Midbrain (tissue), 1 donor: ENCODE data around the gene BMP2K.
"Not testable (repeated sequence)": the region's sequence is repeated elsewhere in the genome, so short reads cannot be mapped to it uniquely, and the experiment has no call there.

Experiments
- DNase-seq: peaks from one replicate; lab custom pipeline; 2025; lab: John Stamatoyannopoulos, UW

Gene BMP2K

GRCh38 chr4:78788007-78788889 is 12.1 kb downstream of the BMP2K start:
- no peak for DNase-seq

- DNase-seq, result not testable (repeated sequence)
Measured at GRCh38 chr4:78795594-78796416, 19.7 kb downstream of the BMP2K start.

GRCh38 chr4:78796526-78796925 is 20.4 kb downstream of the BMP2K start:
- DNase-seq, result no peak

DNA sequence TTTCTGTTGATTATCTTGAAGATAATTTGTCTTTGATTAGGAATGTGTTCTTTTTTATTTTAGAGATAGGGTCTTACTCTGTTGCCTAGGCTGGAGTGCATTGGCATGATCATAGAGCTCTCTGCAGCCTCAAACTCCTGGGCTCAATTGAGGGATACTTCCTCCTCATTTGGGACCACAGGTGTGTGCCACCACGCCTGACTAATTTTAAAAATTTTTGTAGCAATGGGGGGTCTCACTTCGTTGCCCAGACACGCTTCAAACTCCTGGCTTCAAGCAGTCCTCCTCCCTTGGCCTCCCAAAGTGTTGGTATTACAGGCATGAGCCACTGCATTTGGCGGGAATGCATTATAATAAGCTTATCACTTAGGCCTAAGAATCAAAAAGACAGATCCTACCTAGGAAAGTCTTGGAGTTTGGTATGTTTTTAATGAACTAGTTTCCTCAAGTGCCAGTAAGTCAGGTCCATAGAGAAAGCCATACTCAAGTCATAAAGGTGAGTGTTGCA is 21.7 kb downstream of the BMP2K start:
- no peak for DNase-seq

GRCh38 chr4:78799551-78800495 is 23.7 kb downstream of the BMP2K start:
- DNase-seq, result no peak

- DNase-seq, result no peak
Measured at GRCh38 chr4:78800965-78801364, 24.8 kb downstream of the BMP2K start.

- no peak for DNase-seq
Measured at GRCh38 chr4:78803983-78804382, 27.8 kb downstream of the BMP2K start.

DNA sequence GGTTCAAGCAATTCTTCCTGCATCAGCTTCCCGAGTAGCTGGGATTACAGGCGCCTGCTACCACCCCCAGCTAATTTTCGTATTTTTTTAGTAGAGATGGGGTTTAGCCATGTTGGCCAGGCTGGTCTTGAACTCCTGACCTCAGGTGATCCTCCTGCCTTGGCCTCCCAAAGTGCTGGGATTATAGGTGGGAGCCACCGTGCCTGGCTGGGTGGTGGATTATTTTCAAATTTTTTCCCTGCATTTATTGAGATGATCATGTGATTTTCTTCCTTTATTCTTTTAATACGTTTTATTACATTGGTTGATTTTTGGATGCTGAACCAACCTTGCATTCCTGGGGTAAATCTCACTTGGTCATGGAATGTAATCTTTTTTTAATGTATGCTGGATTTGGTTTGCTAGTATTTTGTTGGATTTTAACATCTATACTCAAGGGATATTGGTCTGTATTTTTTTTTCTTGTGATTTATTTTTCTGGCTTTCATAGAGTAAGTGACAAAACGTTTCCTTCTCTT is 30.9 kb downstream of the BMP2K start:
- no peak for DNase-seq

- DNase-seq, result no peak
Measured at GRCh38 chr4:78809295-78809694, 33.1 kb downstream of the BMP2K start.

DNA sequence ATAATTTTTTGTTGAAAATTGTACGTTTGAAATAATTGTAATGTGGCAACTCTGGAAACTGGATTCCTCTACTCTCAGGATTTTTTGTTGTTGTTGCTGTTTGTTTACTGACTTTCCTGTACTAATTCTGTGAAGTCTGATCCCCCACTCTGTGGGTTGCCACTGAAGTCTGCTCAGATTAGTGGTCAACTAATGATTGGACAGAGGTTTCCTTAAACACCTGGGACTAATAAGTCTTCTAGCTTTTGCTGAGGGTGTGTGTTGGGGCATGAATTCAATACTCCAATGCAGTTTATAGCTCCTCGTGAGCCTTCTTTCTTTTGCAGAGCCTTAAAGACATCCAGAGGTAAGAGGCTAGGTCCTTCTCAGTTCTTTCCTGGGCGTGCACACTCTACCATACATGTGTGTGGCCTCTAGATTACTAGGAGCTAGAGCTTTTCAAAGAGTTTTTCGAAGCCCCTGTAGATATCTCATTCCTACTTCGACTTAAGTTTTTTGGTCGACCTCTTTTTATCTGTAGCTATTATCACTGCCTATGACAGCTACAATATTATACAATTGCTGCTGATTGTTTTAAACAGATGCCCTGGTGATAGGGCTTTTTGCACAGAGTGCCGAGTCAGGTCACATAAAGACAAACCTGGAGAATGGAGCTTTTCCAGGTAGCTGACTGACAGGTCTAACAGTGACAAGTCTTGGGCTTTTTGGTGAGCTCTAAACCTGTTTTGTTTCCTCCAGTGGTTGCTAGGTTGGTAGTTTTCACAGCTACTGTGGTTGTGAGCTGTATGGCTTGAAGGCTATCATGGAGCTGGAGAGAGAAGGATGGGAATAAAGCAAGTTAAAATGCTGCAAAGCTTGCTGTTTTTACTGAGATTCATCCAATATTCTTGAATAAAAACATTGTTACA is 34.0 kb downstream of the BMP2K start:
- DNase-seq, result no peak

- DNase-seq, result no peak
Measured at GRCh38 chr4:78811034-78811433, 34.9 kb downstream of the BMP2K start.

GRCh38 chr4:78818530-78819079 is 42.5 kb downstream of the BMP2K start:
- no peak for DNase-seq

DNA sequence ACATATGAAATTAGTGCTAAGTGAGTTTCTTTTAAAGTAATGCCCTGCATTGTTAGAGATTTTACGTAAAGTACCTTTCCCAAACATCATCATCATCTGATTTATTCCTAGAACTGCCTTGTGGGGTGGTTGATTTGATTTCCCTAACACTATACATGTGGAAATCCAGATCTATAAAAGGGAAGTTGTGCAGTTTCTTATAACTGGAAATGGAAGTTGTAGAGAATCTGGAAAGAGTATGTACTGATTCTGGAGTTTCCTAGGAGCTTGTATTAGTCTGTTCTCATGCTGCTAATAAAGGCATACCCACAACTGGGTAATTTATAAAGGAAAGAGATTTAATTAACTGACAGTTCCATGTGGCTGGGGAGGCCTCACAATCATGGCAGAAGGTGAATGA is 47.9 kb downstream of the BMP2K start:
- no peak for DNase-seq

GRCh38 chr4:78827191-78827590 is 51.0 kb downstream of the BMP2K start:
- DNase-seq, result no peak

- no peak for DNase-seq
Measured at GRCh38 chr4:78829296-78829695, 53.1 kb downstream of the BMP2K start.

- DNase-seq, result not testable (repeated sequence)
Measured at GRCh38 chr4:78839676-78840075, 63.5 kb downstream of the BMP2K start.

DNA sequence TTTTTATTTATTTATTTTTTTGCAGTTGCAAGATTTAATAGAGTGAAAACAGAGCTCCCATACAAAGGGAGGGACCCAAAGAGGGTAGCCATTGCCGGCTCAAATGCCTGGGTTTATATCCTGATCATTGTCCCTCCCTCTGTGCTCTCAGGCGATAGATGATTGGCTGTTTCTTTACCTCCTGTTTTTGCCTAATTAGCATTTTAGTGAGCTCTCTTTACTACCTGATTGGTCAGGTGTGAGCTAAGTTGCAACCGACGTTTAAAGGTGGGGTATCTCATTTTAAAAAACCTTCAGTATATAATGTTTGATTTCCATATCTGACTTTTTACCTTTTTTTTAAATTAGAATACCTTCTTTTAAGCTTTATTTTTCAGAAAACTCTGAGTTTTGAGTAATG is 64.1 kb downstream of the BMP2K start:
- not testable (repeated sequence) for DNase-seq

DNA sequence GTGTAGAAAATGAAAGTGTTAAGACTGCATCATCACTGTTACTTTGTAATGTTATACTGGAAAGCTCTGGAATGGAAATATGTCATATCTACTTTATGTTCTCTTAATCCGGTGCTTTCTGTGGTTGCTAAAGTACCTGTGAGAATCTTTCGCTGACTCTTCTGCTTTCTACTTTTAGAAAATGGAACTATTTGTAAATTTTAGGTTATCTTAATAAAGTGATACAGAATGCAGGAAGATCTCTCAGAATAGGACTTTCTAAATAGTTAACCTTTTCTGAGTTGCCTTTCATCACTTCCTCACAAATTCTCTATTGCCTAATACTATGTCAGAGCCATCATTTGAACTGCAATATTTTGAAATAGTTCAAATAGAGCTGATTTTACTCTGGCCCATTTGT is 69.3 kb downstream of the BMP2K start:
- DNase-seq, result no peak

DNA sequence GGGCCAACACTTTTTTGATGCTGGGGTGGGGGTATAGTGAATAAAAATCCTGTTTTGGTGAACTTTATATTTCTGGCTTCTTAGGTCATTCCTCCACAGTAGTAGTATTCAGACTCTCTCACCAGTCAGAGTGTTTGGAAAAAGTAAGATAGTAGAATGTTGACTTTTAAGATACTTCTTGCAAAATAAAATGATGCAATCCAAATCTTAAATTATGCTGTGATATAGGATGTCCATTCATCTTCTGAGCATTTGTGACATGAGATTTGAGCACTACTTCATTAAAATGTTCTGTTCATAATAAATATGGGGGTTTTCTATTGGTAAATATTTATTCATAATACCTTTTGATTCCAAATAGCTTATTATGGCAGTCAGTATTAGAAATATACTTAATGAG is 70.1 kb downstream of the BMP2K start:
- DNase-seq, result no peak

DNA sequence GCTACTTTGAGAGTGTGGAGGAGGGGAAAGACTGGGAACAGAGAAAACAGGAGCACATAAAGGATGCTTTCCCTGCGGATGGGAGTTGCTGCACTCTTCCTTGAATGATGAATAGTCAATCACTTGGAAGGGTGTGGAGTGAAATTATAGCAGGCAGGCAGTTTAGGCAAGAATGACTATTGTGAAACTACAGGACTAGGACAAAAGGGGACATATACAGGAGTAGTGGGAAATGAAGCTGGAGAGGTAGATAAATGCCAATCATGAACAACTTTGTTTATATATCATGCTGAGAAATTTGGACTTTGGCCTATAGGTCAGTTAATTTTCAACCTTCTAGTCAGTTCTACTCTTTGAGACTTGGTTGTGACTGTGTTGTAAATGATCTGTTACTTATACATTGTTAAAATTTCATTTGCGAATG is 86.2 kb downstream of the BMP2K start:
- no peak for DNase-seq
